Measurements from ENCODE around the gene ARPC4. TPM values are rescaled to one million over a fixed set of nuclear protein-coding genes. Genes with fewer than 3 reads are reported as not detected.
A peak's percentile ranks its signal among the peaks of the same experiment; 100 is the strongest.

ARPC4 gene
- total and polyA plus RNA-seq, 7 donors: 75.6 to 240 (median 150) TPM

- no peak for DNase-seq
- H3K9me3 ChIP-seq: no peaks in the 10 kb centered on the region
- H3K27me3 ChIP-seq: no peaks in the 10 kb centered on the region
- H3K27ac ChIP-seq: no peak overlapping the region
- 76 to 86% methylated on average over 5 of the region's 5 CpGs for WGBS, 2 donors
- intact Hi-C loops (cut with DNase I): no loop called here
- TF ChIP-seq CTCF (IDR thresholded peaks at IDR 0.05): no peak
- no peak for TF ChIP-seq POLR2AphosphoS5 (IDR thresholded peaks at IDR 0.05)
- TF ChIP-seq POLR2A (IDR thresholded peaks at IDR 0.05): no peak
- TF ChIP-seq EP300 (IDR thresholded peaks at IDR 0.05): no peak
- H3K4me3 ChIP-seq: no peak overlapping the region
- H3K36me3 ChIP-seq: peaks cover 63 to 73% (median 64%) of the 10 kb centered on the region in 4 donors
- H3K4me1 ChIP-seq: peaks cover 0 to 28% (median 20%) of the 10 kb centered on the region in 4 donors
Observed at GRCh38 chr3:9746330-9746729, 46.6 kb upstream of the ARPC4 start.

DNA sequence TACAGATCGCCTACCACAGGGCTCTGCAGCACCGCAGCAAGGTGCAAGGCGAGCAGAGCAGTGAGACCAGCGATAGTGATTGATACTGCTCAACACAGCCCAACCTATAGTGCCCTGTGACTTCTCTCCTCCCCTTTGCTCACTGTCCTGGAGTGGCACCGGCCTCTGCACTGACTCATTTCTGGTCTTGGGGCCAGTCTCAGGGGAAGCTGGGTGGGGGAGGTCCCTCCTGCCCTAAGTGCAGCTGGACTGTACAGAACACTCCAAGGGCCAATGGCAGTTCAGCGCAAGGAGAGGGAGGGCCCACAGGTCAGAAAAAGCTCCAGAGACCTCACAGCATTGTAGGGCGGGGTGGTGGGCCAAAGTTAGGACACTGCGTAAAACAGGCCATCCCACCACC lies 45.6 kb upstream of the ARPC4 start:
- Histone ChIP-seq H3K9me3 (no peaks in the 10 kb centered on the region), H3K4me3 (no peak overlapping the region), H3K4me1 (peaks cover 0 to 35% (median 25%) of the 10 kb centered on the region in 4 donors), H3K27ac (no peak overlapping the region), H3K27me3 (no peaks in the 10 kb centered on the region), H3K36me3 (peaks cover 54 to 73% (median 56%) of the 10 kb centered on the region in 4 donors)
- 92 to 96% methylated on average over 8 of the region's 8 CpGs for WGBS, 2 donors
- DNase-seq: no peak
- intact Hi-C loops (cut with DNase I): no loop called here
- no peak for TF ChIP-seq POLR2A (IDR thresholded peaks at IDR 0.05)
- TF ChIP-seq EP300 (IDR thresholded peaks at IDR 0.05): no peak
- no peak for TF ChIP-seq CTCF (IDR thresholded peaks at IDR 0.05)
- no peak for TF ChIP-seq POLR2AphosphoS5 (IDR thresholded peaks at IDR 0.05)

DNA sequence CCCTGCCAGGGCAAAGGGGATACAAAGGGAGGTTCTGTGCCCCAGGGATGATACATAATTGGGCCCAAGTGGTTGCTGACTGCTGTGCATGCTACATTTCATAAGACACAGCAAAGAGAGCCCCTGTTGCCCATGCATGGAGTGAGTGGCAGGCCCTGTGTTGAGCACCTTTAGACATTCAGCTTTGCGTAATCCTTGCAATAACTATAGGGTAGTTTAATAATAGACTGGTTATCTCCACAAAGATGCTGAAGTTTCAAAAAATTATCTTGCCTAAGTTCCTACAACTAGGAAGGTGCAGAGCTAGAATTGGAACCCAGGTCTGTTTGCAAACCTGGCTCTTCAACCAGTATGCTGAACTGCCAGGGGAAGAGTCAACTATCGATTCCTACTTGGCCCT lies 44.9 kb upstream of the ARPC4 start:
- intact Hi-C loops (cut with DNase I): loop anchor here (2.0 kb wide), 1 partner anchor 45 kb away; the partner anchor contains the start of genes ARPC4 and TADA3
- no peak for TF ChIP-seq CTCF (IDR thresholded peaks at IDR 0.05)
- no peak for TF ChIP-seq POLR2AphosphoS5 (IDR thresholded peaks at IDR 0.05)
- no peak for TF ChIP-seq EP300 (IDR thresholded peaks at IDR 0.05)
- TF ChIP-seq POLR2A (IDR thresholded peaks at IDR 0.05): no peak
- H3K36me3 ChIP-seq: peaks cover 46 to 73% (median 49%) of the 10 kb centered on the region in 4 donors
- no peaks in the 10 kb centered on the region for H3K27me3 ChIP-seq
- H3K27ac ChIP-seq: peak overlapping the region in 1 of 4 donors; percentile 94
- H3K9me3 ChIP-seq: no peaks in the 10 kb centered on the region
- no peak for DNase-seq
- WGBS, 2 donors: 98 to 99% methylated on average over 2 of the region's 2 CpGs
- H3K4me3 ChIP-seq: no peak overlapping the region
- peaks cover 0 to 35% (median 25%) of the 10 kb centered on the region in 4 donors for H3K4me1 ChIP-seq

DNA sequence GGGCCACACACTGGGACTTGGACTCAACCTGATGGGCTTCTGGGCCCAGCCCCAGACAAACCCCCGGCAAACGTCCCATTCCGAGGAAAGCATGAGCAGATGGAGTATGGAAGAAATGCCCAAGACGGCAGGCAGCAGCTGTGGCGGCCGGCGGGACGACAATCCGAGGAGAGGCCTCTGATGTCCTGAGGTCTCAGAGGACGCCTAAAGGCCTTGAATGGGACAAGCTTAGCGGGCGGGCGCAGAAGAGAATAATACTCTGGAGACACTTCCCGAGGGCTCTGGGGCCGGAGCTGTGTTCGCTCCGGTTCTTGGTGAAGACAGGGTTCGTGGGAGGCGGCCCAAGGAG lies 43.6 kb upstream of the ARPC4 start:
- Histone ChIP-seq H3K36me3 (peaks cover 34 to 72% (median 43%) of the 10 kb centered on the region in 4 donors), H3K4me3 (peak overlapping the region; percentile 45 to 71 (median 70))

More for the DNA sequence above, 43.6 kb upstream of the ARPC4 start:
- intact Hi-C loops (cut with DNase I): loop anchor here (1.0 to 2.0 kb wide), 2 partner anchors 18 to 44 kb away; partner anchors contain the start of genes ARPC4, BRPF1 and TADA3
- Histone ChIP-seq H3K9me3 (no peaks in the 10 kb centered on the region), H3K27me3 (no peaks in the 10 kb centered on the region), H3K27ac (peak overlapping the region; percentile 85 to 94 (median 92)), H3K4me1 (peaks cover 0 to 35% (median 26%) of the 10 kb centered on the region in 4 donors)
- peak; percentile 76 for DNase-seq
- no peak for TF ChIP-seq POLR2AphosphoS5 (IDR thresholded peaks at IDR 0.05)
- no peak for TF ChIP-seq EP300 (IDR thresholded peaks at IDR 0.05)
- no peak for TF ChIP-seq POLR2A (IDR thresholded peaks at IDR 0.05)
- no peak for TF ChIP-seq CTCF (IDR thresholded peaks at IDR 0.05)
- 3 to 14% methylated on average over 19 of the region's 19 CpGs for WGBS, 2 donors
